ENCODE measurements around the gene SEMA4D. TPM values are rescaled to one million over a fixed set of nuclear protein-coding genes. Genes with fewer than 3 reads are reported as not detected.

The SEMA4D gene
- total RNA-seq, 1 experiment from 2014 or later: 8.0 TPM

DNA sequence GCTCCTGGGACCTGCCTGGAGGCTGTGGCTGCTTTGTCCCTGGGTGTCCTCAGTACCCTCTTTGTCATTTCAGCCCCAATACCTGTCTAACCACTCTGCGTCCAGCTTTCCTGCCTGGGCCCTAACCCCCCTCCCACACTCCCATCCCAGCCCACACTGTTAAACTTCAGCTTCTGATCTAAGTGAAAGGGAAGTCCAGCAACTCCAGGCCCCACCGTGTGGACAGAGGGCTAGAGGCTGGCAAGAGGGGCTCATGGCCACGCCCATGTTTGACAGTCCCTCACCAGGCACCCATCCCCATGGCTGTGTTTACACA is 56.3 kb downstream of the SEMA4D start:
- TF ChIP-seq EZH2 (IDR thresholded peaks at IDR 0.05; ENCODE audit: low read length, unreplicated experiment): no peak
- TF ChIP-seq, protein P1, sequence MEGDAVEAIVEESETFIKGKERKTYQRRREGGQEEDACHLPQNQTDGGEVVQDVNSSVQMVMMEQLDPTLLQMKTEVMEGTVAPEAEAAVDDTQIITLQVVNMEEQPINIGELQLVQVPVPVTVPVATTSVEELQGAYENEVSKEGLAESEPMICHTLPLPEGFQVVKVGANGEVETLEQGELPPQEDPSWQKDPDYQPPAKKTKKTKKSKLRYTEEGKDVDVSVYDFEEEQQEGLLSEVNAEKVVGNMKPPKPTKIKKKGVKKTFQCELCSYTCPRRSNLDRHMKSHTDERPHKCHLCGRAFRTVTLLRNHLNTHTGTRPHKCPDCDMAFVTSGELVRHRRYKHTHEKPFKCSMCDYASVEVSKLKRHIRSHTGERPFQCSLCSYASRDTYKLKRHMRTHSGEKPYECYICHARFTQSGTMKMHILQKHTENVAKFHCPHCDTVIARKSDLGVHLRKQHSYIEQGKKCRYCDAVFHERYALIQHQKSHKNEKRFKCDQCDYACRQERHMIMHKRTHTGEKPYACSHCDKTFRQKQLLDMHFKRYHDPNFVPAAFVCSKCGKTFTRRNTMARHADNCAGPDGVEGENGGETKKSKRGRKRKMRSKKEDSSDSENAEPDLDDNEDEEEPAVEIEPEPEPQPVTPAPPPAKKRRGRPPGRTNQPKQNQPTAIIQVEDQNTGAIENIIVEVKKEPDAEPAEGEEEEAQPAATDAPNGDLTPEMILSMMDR (conservative IDR thresholded peaks at IDR 0.05; ENCODE audit: low read depth, low read length): no peak
- TF ChIP-seq EZH2phosphoT487 (IDR thresholded peaks at IDR 0.05; ENCODE audit: borderline replicate concordance, low read length): no peak

GRCh38 chr9:89440951-89441654 is 56.8 kb downstream of the SEMA4D start:
- no peak overlapping the region for H3K4me3 ChIP-seq (ENCODE audit: low read length)
- H3K4me2 ChIP-seq (ENCODE audit: low read length): no peak overlapping the region
- no peak for DNase-seq
- POLR2A ChIA-PET (ENCODE audit: unreplicated experiment): no interaction called here
- TF ChIP-seq, protein P1 (conservative IDR thresholded peaks at IDR 0.05; ENCODE audit: low read depth, low read length): no peak
- TF ChIP-seq EZH2 (IDR thresholded peaks at IDR 0.05; ENCODE audit: low read length, unreplicated experiment): no peak
- TF ChIP-seq EZH2phosphoT487 (IDR thresholded peaks at IDR 0.05; ENCODE audit: borderline replicate concordance, low read length): no peak
- H3K36me3 ChIP-seq (ENCODE audit: low read depth, low read length): no peaks in the 10 kb centered on the region
- no TSS peak for BruUV-seq (replicated peaks)
- H3K4me1 ChIP-seq (ENCODE audit: insufficient read depth, low read length): no peaks in the 10 kb centered on the region
- no peaks in the 10 kb centered on the region for H3K9me2 ChIP-seq (replicated peaks; ENCODE audit: low read length)
- no peak overlapping the region for H2AFZ ChIP-seq (ENCODE audit: low read length)
- CTCF ChIA-PET: no interaction called here
- ATAC-seq: no peak
- H3K9ac ChIP-seq (ENCODE audit: low read length): no peak overlapping the region
- intact Hi-C loops (cut with micrococcal nuclease): no loop called here
- H3K9me3 ChIP-seq (ENCODE audit: low read length): no peaks in the 10 kb centered on the region
- no peaks in the 10 kb centered on the region for H3K79me2 ChIP-seq (ENCODE audit: low read length)
- H4K20me1 ChIP-seq (ENCODE audit: low read length): no peaks in the 10 kb centered on the region
- H3F3A ChIP-seq (ENCODE audit: low read length, unreplicated experiment): no peaks in the 10 kb centered on the region
- no peaks in the 10 kb centered on the region for H3K27me3 ChIP-seq (ENCODE audit: low read length)
- no peak overlapping the region for H3K27ac ChIP-seq (ENCODE audit: low read length)

More for the DNA sequence above, 56.3 kb downstream of the SEMA4D start:
- POLR2A ChIA-PET (ENCODE audit: unreplicated experiment): no interaction called here
- DNase-seq (no peak), ATAC-seq (no peak)
- Histone ChIP-seq H3K27me3 (ENCODE audit: low read length) (no peaks in the 10 kb centered on the region), H3K27ac (ENCODE audit: low read length) (no peak overlapping the region), H4K20me1 (ENCODE audit: low read length) (no peaks in the 10 kb centered on the region), H3K4me1 (ENCODE audit: insufficient read depth, low read length) (no peaks in the 10 kb centered on the region), H3K4me2 (ENCODE audit: low read length) (no peak overlapping the region), H3K9me3 (ENCODE audit: low read length) (no peaks in the 10 kb centered on the region), H3K36me3 (ENCODE audit: low read depth, low read length) (no peaks in the 10 kb centered on the region), H3K9ac (ENCODE audit: low read length) (no peak overlapping the region), H3K9me2 (replicated peaks; ENCODE audit: low read length) (no peaks in the 10 kb centered on the region), H3F3A (ENCODE audit: low read length, unreplicated experiment) (no peaks in the 10 kb centered on the region), H3K4me3 (ENCODE audit: low read length) (no peak overlapping the region), H2AFZ (ENCODE audit: low read length) (no peak overlapping the region), H3K79me2 (ENCODE audit: low read length) (no peaks in the 10 kb centered on the region)
- CTCF ChIA-PET: no interaction called here
- no TSS peak for BruUV-seq (replicated peaks)
- intact Hi-C loops (cut with micrococcal nuclease): no loop called here

- intact Hi-C loops (cut with micrococcal nuclease): no loop called here
- no peak overlapping the region for H2AFZ ChIP-seq (ENCODE audit: low read length)
- H3K79me2 ChIP-seq (ENCODE audit: low read length): no peaks in the 10 kb centered on the region
- H3F3A ChIP-seq (ENCODE audit: low read length, unreplicated experiment): no peaks in the 10 kb centered on the region
- no peaks in the 10 kb centered on the region for H3K27me3 ChIP-seq (ENCODE audit: low read length)
- BruUV-seq (replicated peaks): no TSS peak
- H4K20me1 ChIP-seq (ENCODE audit: low read length): no peaks in the 10 kb centered on the region
- H3K27ac ChIP-seq (ENCODE audit: low read length): no peak overlapping the region
- H3K4me1 ChIP-seq (ENCODE audit: insufficient read depth, low read length): peaks cover 4% of the 10 kb centered on the region
- POLR2A ChIA-PET (ENCODE audit: unreplicated experiment): no interaction called here
- no peaks in the 10 kb centered on the region for H3K9me3 ChIP-seq (ENCODE audit: low read length)
- H3K9ac ChIP-seq (ENCODE audit: low read length): no peak overlapping the region
- ATAC-seq (no peak), DNase-seq (no peak)
- no peak overlapping the region for H3K4me3 ChIP-seq (ENCODE audit: low read length)
- H3K4me2 ChIP-seq (ENCODE audit: low read length): no peak overlapping the region
- TF ChIP-seq EZH2phosphoT487 (IDR thresholded peaks at IDR 0.05; ENCODE audit: borderline replicate concordance, low read length) (no peak), EZH2 (IDR thresholded peaks at IDR 0.05; ENCODE audit: low read length, unreplicated experiment) (no peak)
- TF ChIP-seq, protein P1 (conservative IDR thresholded peaks at IDR 0.05; ENCODE audit: low read depth, low read length): no peak
- no peaks in the 10 kb centered on the region for H3K36me3 ChIP-seq (ENCODE audit: low read depth, low read length)
- CTCF ChIA-PET: no interaction called here
- no peaks in the 10 kb centered on the region for H3K9me2 ChIP-seq (replicated peaks; ENCODE audit: low read length)
These were observed 57.4 kb downstream of the SEMA4D start for GRCh38 chr9:89440548-89440947.
